ENCODE results near the gene MYLK. TPM values are rescaled to one million over a fixed set of nuclear protein-coding genes. Genes with fewer than 3 reads are reported as not detected.

The MYLK gene
- total RNA-seq, 4 donors from 2014 or later, result 420 to 1,252 (median 768) TPM

DNA sequence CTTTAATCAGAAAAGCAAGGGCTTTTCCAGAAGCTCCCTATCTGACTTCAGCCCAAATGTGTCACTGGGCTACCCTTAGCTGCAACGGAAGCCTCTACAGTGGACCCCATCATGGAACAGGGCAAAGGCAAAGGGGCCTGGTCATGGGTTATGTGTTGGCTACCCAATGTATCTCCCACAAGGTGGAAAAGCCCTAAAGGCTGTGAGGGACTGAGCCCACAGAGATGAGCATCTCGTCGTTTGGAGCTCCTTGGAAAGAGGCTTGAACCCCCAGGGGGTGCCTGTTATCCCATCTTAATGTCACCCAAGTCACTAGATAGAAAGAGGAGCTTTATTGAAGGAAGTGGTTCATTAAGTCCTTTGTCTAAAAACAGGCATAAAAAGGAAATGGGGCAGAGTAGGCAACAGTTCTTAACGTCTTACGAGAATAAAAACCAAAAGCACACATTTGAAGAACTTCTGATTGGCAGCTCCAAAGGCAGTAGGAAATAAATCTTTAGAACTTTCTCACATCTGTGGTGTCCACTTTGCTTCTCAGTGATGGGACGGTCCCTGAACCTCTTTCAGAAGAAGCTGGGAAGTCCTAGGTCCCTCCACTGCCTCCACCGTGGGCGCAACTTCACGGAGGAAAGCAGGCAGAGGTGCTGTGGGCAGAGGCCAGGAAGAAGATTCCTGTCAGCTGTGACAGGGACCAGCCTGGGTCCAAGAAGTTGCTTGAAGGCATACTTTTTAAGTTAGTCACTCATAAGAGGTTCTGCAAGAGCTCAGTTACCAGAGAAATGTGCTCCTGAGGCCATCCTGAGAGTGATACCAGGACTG, 93.7 kb downstream of the MYLK start:
- TF ChIP-seq, protein P1, sequence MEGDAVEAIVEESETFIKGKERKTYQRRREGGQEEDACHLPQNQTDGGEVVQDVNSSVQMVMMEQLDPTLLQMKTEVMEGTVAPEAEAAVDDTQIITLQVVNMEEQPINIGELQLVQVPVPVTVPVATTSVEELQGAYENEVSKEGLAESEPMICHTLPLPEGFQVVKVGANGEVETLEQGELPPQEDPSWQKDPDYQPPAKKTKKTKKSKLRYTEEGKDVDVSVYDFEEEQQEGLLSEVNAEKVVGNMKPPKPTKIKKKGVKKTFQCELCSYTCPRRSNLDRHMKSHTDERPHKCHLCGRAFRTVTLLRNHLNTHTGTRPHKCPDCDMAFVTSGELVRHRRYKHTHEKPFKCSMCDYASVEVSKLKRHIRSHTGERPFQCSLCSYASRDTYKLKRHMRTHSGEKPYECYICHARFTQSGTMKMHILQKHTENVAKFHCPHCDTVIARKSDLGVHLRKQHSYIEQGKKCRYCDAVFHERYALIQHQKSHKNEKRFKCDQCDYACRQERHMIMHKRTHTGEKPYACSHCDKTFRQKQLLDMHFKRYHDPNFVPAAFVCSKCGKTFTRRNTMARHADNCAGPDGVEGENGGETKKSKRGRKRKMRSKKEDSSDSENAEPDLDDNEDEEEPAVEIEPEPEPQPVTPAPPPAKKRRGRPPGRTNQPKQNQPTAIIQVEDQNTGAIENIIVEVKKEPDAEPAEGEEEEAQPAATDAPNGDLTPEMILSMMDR (IDR thresholded peaks at IDR 0.05), result no peak
- TF ChIP-seq POLR2A (IDR thresholded peaks at IDR 0.05), result no peak
- DNase-seq, result no peak

GRCh38 chr3:123789760-123790159, 94.4 kb downstream of the MYLK start:
- Histone ChIP-seq H3K27me3 (no peaks in the 10 kb centered on the region), H3K4me3 (no peak overlapping the region), H3K27ac (no peak overlapping the region), H3K9me3 (no peaks in the 10 kb centered on the region), H3K4me1 (no peaks in the 10 kb centered on the region), H3K36me3 (no peaks in the 10 kb centered on the region)
- intact Hi-C loops (cut with DNase I; ENCODE audit: low total_unique reads), result no loop called here
- TF ChIP-seq, protein P1 (IDR thresholded peaks at IDR 0.05), result no peak
- no peak for TF ChIP-seq POLR2A (IDR thresholded peaks at IDR 0.05)
- no peak for DNase-seq

More for the DNA sequence above, 93.7 kb downstream of the MYLK start:
- no peaks in the 10 kb centered on the region for H3K9me3 ChIP-seq
- no peaks in the 10 kb centered on the region for H3K4me1 ChIP-seq
- H3K36me3 ChIP-seq, result no peaks in the 10 kb centered on the region
- H3K27me3 ChIP-seq, result no peaks in the 10 kb centered on the region
- intact Hi-C loops (cut with DNase I; ENCODE audit: low total_unique reads), result no loop called here
- H3K4me3 ChIP-seq, result no peak overlapping the region
- no peak overlapping the region for H3K27ac ChIP-seq

- H3K9me3 ChIP-seq, result no peaks in the 10 kb centered on the region
- H3K27ac ChIP-seq, result no peak overlapping the region
- H3K4me3 ChIP-seq, result no peak overlapping the region
- no peaks in the 10 kb centered on the region for H3K36me3 ChIP-seq
- intact Hi-C loops (cut with DNase I; ENCODE audit: low total_unique reads), result no loop called here
- H3K4me1 ChIP-seq, result no peaks in the 10 kb centered on the region
- TF ChIP-seq, protein P1 (IDR thresholded peaks at IDR 0.05), result no peak
- TF ChIP-seq POLR2A (IDR thresholded peaks at IDR 0.05), result no peak
- no peaks in the 10 kb centered on the region for H3K27me3 ChIP-seq
- DNase-seq, result no peak
These were observed 95.0 kb downstream of the MYLK start for GRCh38 chr3:123789160-123789559.

GRCh38 chr3:123788710-123789109, 95.4 kb downstream of the MYLK start:
- no peak overlapping the region for H3K4me3 ChIP-seq
- H3K9me3 ChIP-seq, result no peaks in the 10 kb centered on the region
- no peaks in the 10 kb centered on the region for H3K36me3 ChIP-seq
- intact Hi-C loops (cut with DNase I; ENCODE audit: low total_unique reads), result no loop called here
- H3K27me3 ChIP-seq, result no peaks in the 10 kb centered on the region
- no peaks in the 10 kb centered on the region for H3K4me1 ChIP-seq
- DNase-seq, result no peak
- no peak overlapping the region for H3K27ac ChIP-seq
- TF ChIP-seq, protein P1 (IDR thresholded peaks at IDR 0.05), result no peak
- TF ChIP-seq POLR2A (IDR thresholded peaks at IDR 0.05), result no peak

DNA sequence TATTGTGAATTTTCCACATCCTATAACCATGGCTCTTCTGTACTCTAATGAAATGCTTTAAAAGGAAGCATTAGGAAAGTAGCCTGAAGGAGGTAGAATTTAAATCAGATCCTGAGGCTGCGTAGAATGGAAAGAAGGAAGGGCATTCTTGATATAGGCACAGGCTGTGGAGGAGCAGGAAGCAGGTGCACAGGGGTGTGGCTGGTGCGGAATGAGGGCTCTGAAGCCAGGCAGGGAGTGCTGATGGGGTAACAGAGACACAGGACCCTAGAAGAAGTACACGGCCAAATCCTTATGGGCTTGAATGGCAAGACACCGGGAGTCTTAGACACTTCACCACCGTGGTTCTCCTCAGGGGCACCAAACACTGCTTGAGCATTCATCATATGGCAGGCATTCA, 97.0 kb downstream of the MYLK start:
- peaks cover 0 to 5% of the 10 kb centered on the region in 2 donors for H3K4me1 ChIP-seq
- TF ChIP-seq, protein P1 (IDR thresholded peaks at IDR 0.05), result no peak
- DNase-seq, result no peak
- H3K9me3 ChIP-seq, result no peaks in the 10 kb centered on the region
- no peaks in the 10 kb centered on the region for H3K27me3 ChIP-seq
- H3K36me3 ChIP-seq, result no peaks in the 10 kb centered on the region
- H3K27ac ChIP-seq, result no peak overlapping the region
- no peak overlapping the region for H3K4me3 ChIP-seq
- intact Hi-C loops (cut with DNase I; ENCODE audit: low total_unique reads), result no loop called here
